Progenitor cell of endocrine pancreas (in vitro differentiated cells): ENCODE measurements around the gene AP2B1. TPM values are rescaled to one million over a fixed set of nuclear protein-coding genes. Genes with fewer than 3 reads are reported as not detected.

Source experiments
- DNase-seq: peaks from one replicate; pipeline ENCODE4 v3.0.0; 2021; ENCODE audit warnings: low spot score; ENCODE audit not compliant: unreplicated experiment
- H3K27ac Mint-ChIP-seq: 2 replicates; pipeline ENCODE4 v1.8.0; 2021; ENCODE audit warnings: mild to moderate bottlenecking, moderate library complexity, mixed read lengths
- H3K27me3 Mint-ChIP-seq: 2 replicates; pipeline ENCODE4 v1.8.0; 2021; ENCODE audit warnings: mixed read lengths
- H3K36me3 Mint-ChIP-seq: 2 replicates; pipeline ENCODE4 v1.8.0; 2022; ENCODE audit warnings: mixed read lengths; ENCODE audit not compliant: insufficient read depth
- H3K4me1 Mint-ChIP-seq: 2 replicates; pipeline ENCODE4 v1.8.0; 2021; ENCODE audit warnings: low read depth, mixed read lengths
- H3K4me3 Mint-ChIP-seq: 2 replicates; pipeline ENCODE4 v1.8.0; 2021; ENCODE audit warnings: low read depth, mild to moderate bottlenecking, moderate library complexity, mixed read lengths
- H3K9me3 Mint-ChIP-seq: 2 replicates; pipeline ENCODE4 v1.8.0; 2021; ENCODE audit warnings: low read depth, mixed read lengths
- CTCF ChIP-seq: fragments of 200-600 bp; sonication (generic); IDR thresholded peaks from one replicate; pipeline ENCODE4 v1.5.0; 2021; ENCODE audit warnings: antibody characterized with exemption, mild to moderate bottlenecking; ENCODE audit not compliant: unreplicated experiment
- total RNA-seq: library from RNA; stranded (reverse); gene quantifications from 2 replicates; pipeline ENCODE4 v1.2.1, GENCODE V29; 2021

Gene AP2B1
- total RNA-seq, 1 donor from 2014 or later, result 194 TPM

- Mint-ChIP-seq H3K4me3 (no peak overlapping the region), H3K27me3 (no peaks in the 10 kb centered on the region), H3K4me1 (no peaks in the 10 kb centered on the region), H3K27ac (no peak overlapping the region), H3K9me3 (no peaks in the 10 kb centered on the region), H3K36me3 (peaks cover 5% of the 10 kb centered on the region)
- peak; percentile 14 for DNase-seq
- TF ChIP-seq CTCF, result peak; percentile 75
Measured at GRCh38 chr17:35612924-35613521, 25.9 kb downstream of the AP2B1 start.

GRCh38 chr17:35614810-35615209, 27.7 kb downstream of the AP2B1 start:
- TF ChIP-seq CTCF, result no peak
- no peaks in the 10 kb centered on the region for H3K9me3 Mint-ChIP-seq
- H3K4me3 Mint-ChIP-seq, result no peak overlapping the region
- H3K27me3 Mint-ChIP-seq, result no peaks in the 10 kb centered on the region
- no peak overlapping the region for H3K27ac Mint-ChIP-seq
- no peak for DNase-seq
- no peaks in the 10 kb centered on the region for H3K4me1 Mint-ChIP-seq
- peaks cover under 1% of the 10 kb centered on the region for H3K36me3 Mint-ChIP-seq

- no peaks in the 10 kb centered on the region for H3K9me3 Mint-ChIP-seq
- H3K36me3 Mint-ChIP-seq, result no peaks in the 10 kb centered on the region
- H3K27ac Mint-ChIP-seq, result no peak overlapping the region
- H3K4me3 Mint-ChIP-seq, result no peak overlapping the region
- no peak for TF ChIP-seq CTCF
- H3K4me1 Mint-ChIP-seq, result no peaks in the 10 kb centered on the region
- H3K27me3 Mint-ChIP-seq, result no peaks in the 10 kb centered on the region
- no peak for DNase-seq
Measured at GRCh38 chr17:35616536-35616935, 29.4 kb downstream of the AP2B1 start.

GRCh38 chr17:35617505-35617904, 30.4 kb downstream of the AP2B1 start:
- no peaks in the 10 kb centered on the region for H3K36me3 Mint-ChIP-seq
- H3K9me3 Mint-ChIP-seq, result no peaks in the 10 kb centered on the region
- DNase-seq, result no peak
- H3K27ac Mint-ChIP-seq, result no peak overlapping the region
- H3K4me1 Mint-ChIP-seq, result no peaks in the 10 kb centered on the region
- no peak overlapping the region for H3K4me3 Mint-ChIP-seq
- no peaks in the 10 kb centered on the region for H3K27me3 Mint-ChIP-seq
- no peak for TF ChIP-seq CTCF

GRCh38 chr17:35618628-35619027, 31.5 kb downstream of the AP2B1 start:
- Mint-ChIP-seq H3K36me3 (no peaks in the 10 kb centered on the region), H3K27ac (no peak overlapping the region), H3K9me3 (no peaks in the 10 kb centered on the region), H3K27me3 (no peaks in the 10 kb centered on the region), H3K4me3 (no peak overlapping the region), H3K4me1 (no peaks in the 10 kb centered on the region)
- no peak for DNase-seq
- TF ChIP-seq CTCF, result no peak
